Keratinocyte (primary cell): ENCODE data around the gene COL25A1.

Experiments used
- EZH2 ChIP-seq: IDR thresholded peaks from one replicate; pipeline ENCODE4 v1.6.1; 2012; ENCODE audit warnings: inconsistent platforms, mild to moderate bottlenecking, low read length, moderate library complexity
- TF ChIP-seq, protein P1 (sequence below), 3 experiments: IDR thresholded peaks in 1 of 3; conservative IDR thresholded peaks in 1 of 3; optimal IDR thresholded peaks in 1 of 3; 2 replicates in 2 of 3; 3 replicates in 1 of 3; pipeline versions ENCODE3 to v1.5.1; 2011; ENCODE audit warnings: low read length in 3 of 3, mild to moderate bottlenecking in 3 of 3, moderate library complexity in 2 of 3, control low read depth in 1 of 3, inconsistent platforms in 1 of 3; ENCODE audit not compliant: insufficient read depth in 2 of 3; ENCODE audit errors: extremely low read depth in 1 of 3

DNA sequence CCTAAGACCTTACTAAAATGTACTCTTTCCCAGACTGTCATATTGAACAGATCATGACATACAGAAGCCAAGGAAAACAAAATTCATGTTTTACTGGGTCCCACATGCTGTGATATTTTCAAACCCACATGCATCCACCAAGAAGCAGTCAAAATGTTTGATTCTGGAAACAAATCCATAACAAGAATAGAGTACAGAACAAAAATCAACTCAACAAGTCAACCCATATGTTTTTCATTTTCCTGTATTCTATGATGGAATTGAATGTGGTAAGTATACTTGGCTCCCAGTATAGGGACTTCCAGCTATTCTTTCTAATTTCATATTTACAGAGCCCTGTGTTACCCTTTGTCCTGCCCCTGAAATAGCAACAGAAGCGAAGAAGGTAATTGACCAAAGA lies 106.8 kb downstream of the COL25A1 start:
- TF ChIP-seq, protein P1, sequence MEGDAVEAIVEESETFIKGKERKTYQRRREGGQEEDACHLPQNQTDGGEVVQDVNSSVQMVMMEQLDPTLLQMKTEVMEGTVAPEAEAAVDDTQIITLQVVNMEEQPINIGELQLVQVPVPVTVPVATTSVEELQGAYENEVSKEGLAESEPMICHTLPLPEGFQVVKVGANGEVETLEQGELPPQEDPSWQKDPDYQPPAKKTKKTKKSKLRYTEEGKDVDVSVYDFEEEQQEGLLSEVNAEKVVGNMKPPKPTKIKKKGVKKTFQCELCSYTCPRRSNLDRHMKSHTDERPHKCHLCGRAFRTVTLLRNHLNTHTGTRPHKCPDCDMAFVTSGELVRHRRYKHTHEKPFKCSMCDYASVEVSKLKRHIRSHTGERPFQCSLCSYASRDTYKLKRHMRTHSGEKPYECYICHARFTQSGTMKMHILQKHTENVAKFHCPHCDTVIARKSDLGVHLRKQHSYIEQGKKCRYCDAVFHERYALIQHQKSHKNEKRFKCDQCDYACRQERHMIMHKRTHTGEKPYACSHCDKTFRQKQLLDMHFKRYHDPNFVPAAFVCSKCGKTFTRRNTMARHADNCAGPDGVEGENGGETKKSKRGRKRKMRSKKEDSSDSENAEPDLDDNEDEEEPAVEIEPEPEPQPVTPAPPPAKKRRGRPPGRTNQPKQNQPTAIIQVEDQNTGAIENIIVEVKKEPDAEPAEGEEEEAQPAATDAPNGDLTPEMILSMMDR (optimal IDR thresholded peaks at IDR 0.05 in 1 of 3, IDR thresholded peaks at IDR 0.05 in 1 of 3, conservative IDR thresholded peaks at IDR 0.05 in 1 of 3; ENCODE audit: extremely low read depth in 1 of 3, insufficient read depth in 2 of 3, low read length in 3 of 3) = no peak
- no peak for TF ChIP-seq EZH2
